H9 (cell line): ENCODE results near the gene NME4. TPM values are rescaled to one million over a fixed set of nuclear protein-coding genes. Genes with fewer than 3 reads are reported as not detected.

Experiments
- DNase-seq: peaks from one replicate; pipeline ENCODE4 v3.0.0-alpha.2; 2017
- H2AFZ ChIP-seq: one replicate; pipeline ENCODE4 v1.6.1; 2013; ENCODE audit warnings: mild to moderate bottlenecking, low read length, control low read depth, moderate library complexity
- H2AK5ac ChIP-seq: 2 replicates; pipeline ENCODE4 v1.6.1; 2013; ENCODE audit warnings: low read length, control low read depth, mixed read lengths; ENCODE audit not compliant: insufficient read length
- H2BK120ac ChIP-seq: one replicate; pipeline ENCODE4 v1.6.1; 2013; ENCODE audit warnings: low read depth, mild to moderate bottlenecking, low read length, control low read depth, inconsistent platforms; ENCODE audit not compliant: poor library complexity, severe bottlenecking
- H2BK12ac ChIP-seq: 2 replicates; pipeline ENCODE4 v1.6.1; 2013; ENCODE audit warnings: low read length, control low read depth, mixed read lengths, low read depth; ENCODE audit not compliant: insufficient read length
- H2BK15ac ChIP-seq: 2 replicates; pipeline ENCODE4 v1.6.1; 2013; ENCODE audit warnings: low read depth, low read length, control low read depth
- H2BK20ac ChIP-seq: one replicate; pipeline ENCODE4 v1.6.1; 2013; ENCODE audit warnings: low read depth, mild to moderate bottlenecking, low read length, control low read depth, inconsistent platforms; ENCODE audit not compliant: poor library complexity, severe bottlenecking
- H2BK5ac ChIP-seq: 2 replicates; pipeline ENCODE4 v1.6.1; 2013; ENCODE audit warnings: low read length, control low read depth, mixed read lengths; ENCODE audit not compliant: insufficient read length
- H3K14ac ChIP-seq: 2 replicates; pipeline ENCODE4 v1.6.1; 2013; ENCODE audit warnings: low read length, control low read depth; ENCODE audit not compliant: insufficient read depth
- H3K18ac ChIP-seq: 2 replicates; pipeline ENCODE4 v1.6.1; 2013; ENCODE audit warnings: low read depth, mild to moderate bottlenecking, mixed read lengths, low read length, control low read depth; ENCODE audit not compliant: insufficient read length
- H3K23ac ChIP-seq: 2 replicates; pipeline ENCODE4 v1.6.1; 2013; ENCODE audit warnings: low read length, control low read depth, mixed read lengths, low read depth; ENCODE audit not compliant: insufficient read length
- H3K23me2 ChIP-seq: 2 replicates; pipeline ENCODE4 v1.6.1; 2013; ENCODE audit warnings: low read depth, mild to moderate bottlenecking, mixed read lengths, low read length, control low read depth; ENCODE audit not compliant: insufficient read length, poor library complexity, severe bottlenecking
- H3K27ac ChIP-seq: 2 replicates; pipeline ENCODE4 v1.5.1; 2013; ENCODE audit warnings: low read length, control low read depth, mixed read lengths, low read depth; ENCODE audit not compliant: insufficient read length
- H3K27me3 ChIP-seq: 2 replicates; pipeline ENCODE4 v1.6.1; 2013; ENCODE audit warnings: low read length, control low read depth, inconsistent platforms; ENCODE audit not compliant: insufficient read depth
- H3K4ac ChIP-seq: 2 replicates; pipeline ENCODE4 v1.6.1; 2013; ENCODE audit warnings: low read depth, mild to moderate bottlenecking, control low read depth, inconsistent platforms, low read length, moderate library complexity
- H3K4me1 ChIP-seq: 2 replicates; pipeline ENCODE4 v1.6.1; 2013; ENCODE audit warnings: low read length, control low read depth, inconsistent platforms; ENCODE audit not compliant: insufficient read depth
- H3K4me2 ChIP-seq: 2 replicates; pipeline ENCODE4 v1.6.1; 2013; ENCODE audit warnings: low read length, control low read depth, mixed read lengths; ENCODE audit not compliant: insufficient read length, insufficient read depth
- H3K56ac ChIP-seq: 2 replicates; pipeline ENCODE4 v1.6.1; 2013; ENCODE audit warnings: low read depth, mild to moderate bottlenecking, mixed read lengths, low read length, control low read depth; ENCODE audit not compliant: insufficient read length
- H3K79me1 ChIP-seq: 2 replicates; pipeline ENCODE4 v1.6.1; 2013; ENCODE audit warnings: low read depth, mild to moderate bottlenecking, moderate library complexity, low read length, control low read depth, inconsistent platforms; ENCODE audit not compliant: insufficient read depth, poor library complexity, severe bottlenecking
- H3K79me2 ChIP-seq: 2 replicates; pipeline ENCODE4 v1.6.1; 2013; ENCODE audit warnings: low read length, control low read depth, inconsistent platforms; ENCODE audit not compliant: insufficient read depth
- H3K9ac ChIP-seq: 2 replicates; pipeline ENCODE4 v1.6.1; 2013; ENCODE audit warnings: low read length, control low read depth, mixed read lengths; ENCODE audit not compliant: insufficient read length; ENCODE audit errors: extremely low read depth
- H3K9me3 ChIP-seq: one replicate; pipeline ENCODE4 v1.6.1; 2013; ENCODE audit warnings: low read depth, low read length, inconsistent platforms; ENCODE audit not compliant: control insufficient read depth
- H3T11ph ChIP-seq: one replicate; pipeline ENCODE4 v1.6.1; 2013; ENCODE audit warnings: mild to moderate bottlenecking, low read length, control low read depth, inconsistent platforms
- H4K20me1 ChIP-seq: one replicate; pipeline ENCODE4 v1.6.1; 2013; ENCODE audit not compliant: control insufficient read depth, insufficient read length, insufficient read depth
- H4K5ac ChIP-seq: 2 replicates; pipeline ENCODE4 v1.6.1; 2013; ENCODE audit warnings: low read depth, mild to moderate bottlenecking, mixed read lengths, low read length, control low read depth; ENCODE audit not compliant: insufficient read length
- H4K8ac ChIP-seq: replicated peaks from 2 replicates; pipeline ENCODE4 v1.6.1; 2013; ENCODE audit warnings: low read length, control low read depth, mixed read lengths, low read depth; ENCODE audit not compliant: insufficient read length
- H4K91ac ChIP-seq: 2 replicates; pipeline ENCODE4 v1.6.1; 2013; ENCODE audit warnings: low read depth, mild to moderate bottlenecking, moderate library complexity, mixed read lengths, low read length, control low read depth; ENCODE audit not compliant: insufficient read length
- H3K27ac Mint-ChIP-seq, 3 experiments: 2 replicates in 2 of 3; 3 replicates in 1 of 3; pipeline ENCODE4 v1.8.0; 2020 to 2021; ENCODE audit warnings: mixed read lengths in 3 of 3, mild to moderate bottlenecking in 1 of 3, moderate library complexity in 1 of 3
- H3K27me3 Mint-ChIP-seq: 2 replicates; pipeline ENCODE4 v1.8.0; 2021; ENCODE audit warnings: low read depth, mild to moderate bottlenecking, moderate library complexity, mixed read lengths
- H3K36me3 Mint-ChIP-seq, 3 experiments: 2 replicates in 2 of 3; 3 replicates in 1 of 3; pipeline ENCODE4 v1.8.0; 2020 to 2021; ENCODE audit warnings: low read depth in 3 of 3, mixed read lengths in 3 of 3; ENCODE audit not compliant: insufficient read depth in 1 of 3
- H3K4me1 Mint-ChIP-seq, 2 experiments: 2 replicates each; pipeline ENCODE4 v1.8.0; 2020; ENCODE audit warnings: mixed read lengths in 2 of 2
- H3K4me3 Mint-ChIP-seq, 2 experiments: 2 replicates in 1 of 2; 3 replicates in 1 of 2; pipeline ENCODE4 v1.8.0; 2020 to 2021; ENCODE audit warnings: mild to moderate bottlenecking in 2 of 2, mixed read lengths in 2 of 2, moderate library complexity in 1 of 2
- H3K9me3 Mint-ChIP-seq, 2 experiments: 2 replicates in 1 of 2; 3 replicates in 1 of 2; pipeline ENCODE4 v1.8.0; 2020; ENCODE audit warnings: mild to moderate bottlenecking in 2 of 2, mixed read lengths in 2 of 2, moderate library complexity in 1 of 2
- WGBS: extraction: QIAGEN DNeasy Blood & Tissue Kit; methylation state at CpG from one replicate; pipeline ENCODE4 v1.1.7; 2013; ENCODE audit warnings: missing lambda C conversion rate, low lambda C conversion rate, mixed read lengths; ENCODE audit not compliant: insufficient read length; ENCODE audit errors: extremely low coverage; 5-methylcytosine and 5-hydroxymethylcytosine counted together
- total RNA-seq: library from RNA; stranded (reverse); gene quantifications from 2 replicates; pipeline ENCODE4 v1.2.1, GENCODE V29; 2021
- TF ChIP-seq, protein P1 (sequence below): fragments of 200-600 bp; sonication (generic); conservative IDR thresholded peaks from 3 replicates; pipeline ENCODE4 v1.8.0; 2021; ENCODE audit warnings: antibody characterized with exemption, mild to moderate bottlenecking

The NME4 gene
- total RNA-seq, 1 experiment from 2014 or later = 320 TPM

DNA sequence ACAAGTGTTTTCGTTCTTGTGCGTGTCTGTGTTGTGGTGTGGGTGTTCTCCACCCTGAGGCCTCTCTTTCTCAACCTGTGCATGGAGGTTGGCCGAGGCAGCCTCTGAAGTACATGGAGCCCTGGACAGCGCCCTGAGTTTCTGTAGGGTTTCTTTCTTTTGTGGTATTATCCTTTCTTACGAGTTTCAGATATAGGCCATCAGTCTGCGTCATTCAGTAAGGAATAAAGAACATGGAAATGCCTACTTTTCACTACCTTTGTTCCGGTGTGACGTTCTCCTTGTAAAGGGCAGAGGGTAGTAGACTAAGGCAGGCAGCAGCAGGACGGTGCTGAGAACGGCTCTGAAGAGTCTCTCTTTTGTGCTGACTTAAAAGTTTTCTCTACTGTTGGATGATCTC is 47.0 kb downstream of the NME4 start:
- Mint-ChIP-seq H3K27ac (peak overlapping the region in 2 of 3 experiments; percentile 11 to 58; a peak in 4 of 7 replicates), H3K4me3 (no peak overlapping the region), H3K36me3 (peaks cover 4 to 11% (median 9%) of the 10 kb centered on the region in 3 experiments; a peak in 5 of 7 replicates), H3K4me1 (peaks cover 10 to 20% of the 10 kb centered on the region in 2 experiments; a peak in 3 of 4 replicates), H3K9me3 (no peaks in the 10 kb centered on the region), H3K27me3 (no peaks in the 10 kb centered on the region; the same call in 1 of the 2 replicates)
- Histone ChIP-seq H2AFZ (no peak overlapping the region), H3K79me1 (no peaks in the 10 kb centered on the region), H3K4ac (no peak overlapping the region), H4K20me1 (no peaks in the 10 kb centered on the region), H3T11ph (no peak overlapping the region), H3K79me2 (no peaks in the 10 kb centered on the region), H4K8ac (no peak overlapping the region), H4K5ac (no peak overlapping the region), H3K56ac (no peak overlapping the region), H2BK12ac (no peak overlapping the region), H2BK15ac (no peak overlapping the region), H3K23me2 (no peaks in the 10 kb centered on the region), H3K4me1 (no peaks in the 10 kb centered on the region), H2BK120ac (no peak overlapping the region), H2AK5ac (no peak overlapping the region), H3K14ac (no peak overlapping the region), H3K9me3 (no peaks in the 10 kb centered on the region), H3K23ac (no peak overlapping the region), H3K9ac (no peak overlapping the region), H3K18ac (no peak overlapping the region), H3K4me2 (no peak overlapping the region), H3K27ac (no peak overlapping the region), H2BK20ac (no peak overlapping the region), H2BK5ac (no peak overlapping the region), H4K91ac (no peak overlapping the region), H3K27me3 (no peaks in the 10 kb centered on the region)
- WGBS = no CpG with 5 or more reads among the region's 10 CpGs
- no peak for DNase-seq
- TF ChIP-seq, protein P1, sequence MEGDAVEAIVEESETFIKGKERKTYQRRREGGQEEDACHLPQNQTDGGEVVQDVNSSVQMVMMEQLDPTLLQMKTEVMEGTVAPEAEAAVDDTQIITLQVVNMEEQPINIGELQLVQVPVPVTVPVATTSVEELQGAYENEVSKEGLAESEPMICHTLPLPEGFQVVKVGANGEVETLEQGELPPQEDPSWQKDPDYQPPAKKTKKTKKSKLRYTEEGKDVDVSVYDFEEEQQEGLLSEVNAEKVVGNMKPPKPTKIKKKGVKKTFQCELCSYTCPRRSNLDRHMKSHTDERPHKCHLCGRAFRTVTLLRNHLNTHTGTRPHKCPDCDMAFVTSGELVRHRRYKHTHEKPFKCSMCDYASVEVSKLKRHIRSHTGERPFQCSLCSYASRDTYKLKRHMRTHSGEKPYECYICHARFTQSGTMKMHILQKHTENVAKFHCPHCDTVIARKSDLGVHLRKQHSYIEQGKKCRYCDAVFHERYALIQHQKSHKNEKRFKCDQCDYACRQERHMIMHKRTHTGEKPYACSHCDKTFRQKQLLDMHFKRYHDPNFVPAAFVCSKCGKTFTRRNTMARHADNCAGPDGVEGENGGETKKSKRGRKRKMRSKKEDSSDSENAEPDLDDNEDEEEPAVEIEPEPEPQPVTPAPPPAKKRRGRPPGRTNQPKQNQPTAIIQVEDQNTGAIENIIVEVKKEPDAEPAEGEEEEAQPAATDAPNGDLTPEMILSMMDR = no peak
